Lung (tissue), 12 donors: ENCODE measurements around the gene EIF4G1. TPM values are rescaled to one million over a fixed set of nuclear protein-coding genes. Genes with fewer than 3 reads are reported as not detected.

Source experiments
- ATAC-seq: fragments of 200-7000 bp; cut with Tn5 transposase; one replicate; pipeline ENCODE4 v1.9.1; 2020; ENCODE audit warnings: moderate number of reproducible peaks; ENCODE audit not compliant: insufficient read depth, low FRiP score
- DNase-seq, 3 donors: peaks; one replicate each; pipeline ENCODE4 v3.0.0-alpha.2; 2013 to 2017
- H3K27ac ChIP-seq, 2 donors: one replicate each; pipeline ENCODE4 v1.5.1; 2013; ENCODE audit warnings: mild to moderate bottlenecking in 2 of 2, moderate library complexity in 2 of 2, control low read depth in 1 of 2, inconsistent platforms in 1 of 2, low read depth in 1 of 2, low read length in 1 of 2
- H3K27me3 ChIP-seq, 3 donors: one replicate each; pipeline ENCODE4 v1.5.1; 2013; ENCODE audit warnings: low read length in 2 of 3; ENCODE audit not compliant: control insufficient read depth in 3 of 3, insufficient read depth in 3 of 3
- H3K36me3 ChIP-seq, 4 donors: one replicate each; pipeline ENCODE4 v1.5.1; 2013; ENCODE audit warnings: low read length in 4 of 4, mild to moderate bottlenecking in 1 of 4, moderate library complexity in 1 of 4; ENCODE audit not compliant: control insufficient read depth in 4 of 4, insufficient read depth in 4 of 4
- H3K4me1 ChIP-seq, 5 donors: one replicate each; pipeline ENCODE4 v1.5.1; 2013; ENCODE audit warnings: low read length in 5 of 5, mild to moderate bottlenecking in 2 of 5, moderate library complexity in 1 of 5; ENCODE audit not compliant: control insufficient read depth in 5 of 5, insufficient read depth in 5 of 5
- H3K4me3 ChIP-seq: one replicate; pipeline ENCODE4 v1.5.1; 2013; ENCODE audit warnings: mild to moderate bottlenecking, control low read depth, moderate library complexity
- H3K9ac ChIP-seq, 2 donors: one replicate each; pipeline ENCODE4 v1.5.1; 2013; ENCODE audit warnings: low read length in 2 of 2, control low read depth in 1 of 2; ENCODE audit not compliant: insufficient read depth in 1 of 2
- H3K9me3 ChIP-seq, 4 donors: one replicate each; pipeline ENCODE4 v1.5.1; 2013; ENCODE audit warnings: low read length in 3 of 4, mild to moderate bottlenecking in 1 of 4, moderate library complexity in 1 of 4; ENCODE audit not compliant: control insufficient read depth in 4 of 4, insufficient read depth in 3 of 4
- CTCF ChIP-seq: IDR thresholded peaks from 2 replicates; pipeline ENCODE4 v1.5.1; 2012; ENCODE audit warnings: mild to moderate bottlenecking; ENCODE audit errors: control extremely low read depth, extremely low read depth
- WGBS, 2 donors: extraction: QIAGEN DNeasy Blood & Tissue Kit; methylation state at CpG; one replicate each; pipeline ENCODE4 v1.1.7; 2013; 5-methylcytosine and 5-hydroxymethylcytosine counted together
- polyA plus RNA-seq, 2 donors: library from polyadenylated mRNA; stranded (reverse); fragments of 200-250 nt; gene quantifications; one replicate each; pipeline ENCODE4 v1.2.1, GENCODE V29; 2013
- total RNA-seq, 2 donors: library from RNA; depleted of rRNA in 1 of 2; stranded (reverse); fragments of >200 nt in 1 of 2; gene quantifications; one replicate each; pipeline ENCODE4 v1.2.1, GENCODE V29; 2014 to 2021
- donor health status: control.
- donor health status: control.
- donor health status: Bipolar disorder and iron deficiency.
- donor health status: healthy.
- donor health status: DM: yes; HTN: yes; CAD: no.

EIF4G1 gene
- total and polyA plus RNA-seq, 4 donors, result 201 to 419 (median 226) TPM

DNA sequence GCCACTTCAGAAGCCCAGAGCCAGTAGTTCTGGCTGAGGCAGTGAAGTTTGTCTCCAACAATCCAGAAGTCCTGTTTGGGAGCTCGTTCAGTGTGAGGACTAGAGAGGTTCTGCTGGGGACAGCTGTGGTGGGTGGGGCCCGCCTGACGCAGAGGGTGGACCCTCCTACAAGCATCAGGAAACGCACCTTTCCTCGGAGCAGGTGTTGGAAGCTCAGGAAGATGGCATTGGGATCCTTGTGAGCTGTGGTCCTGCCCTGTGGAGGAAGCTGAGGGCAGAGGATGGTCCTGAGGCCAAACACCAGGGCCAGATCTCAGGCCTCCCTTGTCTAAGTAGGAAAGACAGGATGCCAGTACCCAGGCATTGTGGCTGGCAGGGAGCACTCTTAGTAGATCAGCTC, 58.5 kb downstream of the EIF4G1 start:
- Histone ChIP-seq H3K9me3 (no peaks in the 10 kb centered on the region), H3K4me1 (peaks cover 0 to 12% (median 1%) of the 10 kb centered on the region in 5 donors), H3K27me3 (no peaks in the 10 kb centered on the region), H3K4me3 (no peak overlapping the region), H3K36me3 (peaks cover 3 to 8% (median 7%) of the 10 kb centered on the region in 4 donors), H3K9ac (no peak overlapping the region), H3K27ac (no peak overlapping the region)
- ATAC-seq, result no peak
- WGBS, 2 donors, result 73 to 84% methylated on average over 5 of the region's 5 CpGs
- DNase-seq, result no peak
- TF ChIP-seq CTCF, result no peak

- Histone ChIP-seq H3K4me3 (no peak overlapping the region), H3K36me3 (peaks cover 2 to 7% (median 3%) of the 10 kb centered on the region in 4 donors), H3K9ac (no peak overlapping the region), H3K27me3 (no peaks in the 10 kb centered on the region), H3K4me1 (peaks cover 0 to 17% (median 1%) of the 10 kb centered on the region in 5 donors), H3K27ac (no peak overlapping the region), H3K9me3 (no peaks in the 10 kb centered on the region)
- no peak for ATAC-seq
- no peak for TF ChIP-seq CTCF
- WGBS, 2 donors, result 80 to 82% methylated on average over 6 of the region's 6 CpGs
- no peak for DNase-seq
Measured at GRCh38 chr3:184373422-184373821, 59.0 kb downstream of the EIF4G1 start.

DNA sequence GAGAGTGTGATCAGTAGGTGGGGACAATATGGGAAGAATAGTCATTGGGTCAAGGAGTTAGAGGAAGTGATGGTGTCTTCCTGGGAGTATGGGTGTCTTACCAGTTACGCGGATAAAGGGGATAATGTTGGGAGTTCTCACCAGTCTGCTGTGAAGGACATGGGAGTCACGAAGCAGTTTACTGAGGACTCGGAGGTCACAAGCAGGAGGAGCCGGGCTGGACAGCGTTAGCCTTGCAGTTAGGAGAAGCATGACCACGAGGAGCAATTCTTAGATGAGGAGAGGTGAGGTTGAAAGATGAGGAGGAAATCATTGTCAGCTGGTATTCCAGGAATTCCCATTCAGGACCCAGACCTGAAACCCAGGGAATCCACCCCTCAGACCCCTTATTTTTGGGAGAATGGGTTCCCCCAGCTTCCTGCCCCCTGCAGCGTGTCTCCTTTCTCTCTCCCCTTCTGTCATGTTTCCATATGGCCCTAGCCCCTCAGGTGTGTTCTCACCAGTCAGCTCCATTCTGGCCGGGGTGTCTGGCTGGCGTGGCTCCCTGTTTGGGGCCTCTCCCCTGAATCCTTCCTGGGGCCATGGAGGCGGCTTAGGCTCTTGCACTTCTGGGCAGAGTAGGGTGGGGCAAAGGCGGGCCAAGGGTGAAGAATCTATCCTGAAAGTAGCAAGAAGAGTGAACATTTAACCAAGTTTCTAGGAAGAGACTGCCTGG, 61.5 kb downstream of the EIF4G1 start:
- no peak for ATAC-seq
- peaks cover 0 to 26% (median 2%) of the 10 kb centered on the region in 5 donors for H3K4me1 ChIP-seq
- no peak overlapping the region for H3K9ac ChIP-seq
- DNase-seq, result no peak
- 82 to 88% methylated on average over 12 of the region's 12 CpGs for WGBS, 2 donors
- peaks cover 0 to 7% (median 2%) of the 10 kb centered on the region in 3 donors for H3K27me3 ChIP-seq
- no peak for TF ChIP-seq CTCF
- no peak overlapping the region for H3K4me3 ChIP-seq
- no peak overlapping the region for H3K27ac ChIP-seq
- H3K36me3 ChIP-seq, result peaks cover 0 to 1% (median 0%) of the 10 kb centered on the region in 4 donors
- H3K9me3 ChIP-seq, result no peaks in the 10 kb centered on the region
